Activated CD4-positive, alpha-beta T cell treated with anti-CD3 and anti-CD28 coated beads, Interleukin-2, amount 50 U/mL, for 48 hours (primary cell): ENCODE measurements around the gene PBX1.

ENCODE experiments used
- DNase-seq, 2 experiments: peaks; one replicate each; pipeline ENCODE4 v3.0.0-alpha.2; 2020

The PBX1 gene

DNA sequence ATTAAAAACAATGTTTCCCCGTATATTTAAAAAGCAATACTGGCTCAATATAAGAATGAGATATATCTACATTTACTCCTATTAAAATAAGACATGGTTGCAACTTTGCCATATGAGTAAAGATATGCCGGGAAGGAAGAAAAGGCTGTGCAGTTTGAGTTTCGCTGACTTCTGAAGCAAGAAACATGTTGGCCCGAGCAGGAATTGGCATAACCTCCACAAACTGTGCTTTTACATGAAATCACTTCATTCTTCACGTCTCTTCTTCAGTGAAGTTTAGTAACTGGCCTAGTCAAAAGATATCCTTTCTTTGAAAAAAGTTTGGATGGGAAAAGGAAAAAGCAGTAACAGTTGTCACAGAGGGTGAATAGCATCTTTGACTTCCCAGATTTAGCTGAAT, 342.0 kb downstream of the PBX1 start:
- DNase-seq = no peak
